ENCODE data around the gene FAT1.

FAT1 gene

GRCh38 chr4:186647821-186648220 lies 75.8 kb downstream of the FAT1 start:
- DNase-seq: no peak

GRCh38 chr4:186644737-186645261 lies 78.9 kb downstream of the FAT1 start:
- no peak for DNase-seq

- no peak for DNase-seq
Observed at GRCh38 chr4:186644311-186644638, 79.4 kb downstream of the FAT1 start.

GRCh38 chr4:186643501-186644310 lies 80.0 kb downstream of the FAT1 start:
- DNase-seq: no peak

GRCh38 chr4:186642998-186643397 lies 80.7 kb downstream of the FAT1 start:
- DNase-seq: no peak

GRCh38 chr4:186642530-186642929 lies 81.1 kb downstream of the FAT1 start:
- no peak for DNase-seq

GRCh38 chr4:186634591-186635128 lies 89.0 kb downstream of the FAT1 start:
- DNase-seq: no peak

- DNase-seq: no peak
Observed at GRCh38 chr4:186633844-186634243, 89.8 kb downstream of the FAT1 start.

GRCh38 chr4:186630128-186630527 lies 93.5 kb downstream of the FAT1 start:
- no peak for DNase-seq

GRCh38 chr4:186628058-186628711 lies 95.5 kb downstream of the FAT1 start:
- no peak for DNase-seq

- no peak for DNase-seq
Observed at GRCh38 chr4:186627226-186627865, 96.3 kb downstream of the FAT1 start.

GRCh38 chr4:186624951-186625350 lies 98.7 kb downstream of the FAT1 start:
- no peak for DNase-seq

- DNase-seq: no peak
Observed at GRCh38 chr4:186623546-186623945, 100.1 kb downstream of the FAT1 start.

GRCh38 chr4:186622788-186623464 lies 100.7 kb downstream of the FAT1 start:
- no peak for DNase-seq

- no peak for DNase-seq
Observed at GRCh38 chr4:186621959-186622553, 101.6 kb downstream of the FAT1 start.

- DNase-seq: no peak
Observed at GRCh38 chr4:186619088-186619487, 104.6 kb downstream of the FAT1 start.

- DNase-seq: no peak
Observed at GRCh38 chr4:186617921-186618320, 105.7 kb downstream of the FAT1 start.

- DNase-seq: no peak
Observed at GRCh38 chr4:186607490-186607889, 116.2 kb downstream of the FAT1 start.

GRCh38 chr4:186606591-186606992 lies 117.1 kb downstream of the FAT1 start:
- DNase-seq: no peak

GRCh38 chr4:186605261-186605865 lies 118.3 kb downstream of the FAT1 start:
- DNase-seq: no peak

- DNase-seq: peak in 1 of 3 experiments; percentile 26
Observed at GRCh38 chr4:186604124-186604807, 119.4 kb downstream of the FAT1 start.
